Inferior parietal cortex (tissue), 1 donor: Measurements from ENCODE around the gene GBA3.

ENCODE experiments used
- DNase-seq: peaks from one replicate; pipeline ENCODE4 v3.0.0-alpha.2; 2016; ENCODE audit errors: extremely low spot score

The GBA3 gene

GRCh38 chr4:22695029-22695428, 2.3 kb downstream of the GBA3 start:
- DNase-seq = no peak

GRCh38 chr4:22695917-22696316, 3.2 kb downstream of the GBA3 start:
- no peak for DNase-seq

- no peak for DNase-seq
Measured at GRCh38 chr4:22703912-22704311, 11.2 kb downstream of the GBA3 start.

GRCh38 chr4:22707390-22707789, 14.7 kb downstream of the GBA3 start:
- no peak for DNase-seq

- no peak for DNase-seq
Measured at GRCh38 chr4:22708961-22709360, 16.2 kb downstream of the GBA3 start.

DNA sequence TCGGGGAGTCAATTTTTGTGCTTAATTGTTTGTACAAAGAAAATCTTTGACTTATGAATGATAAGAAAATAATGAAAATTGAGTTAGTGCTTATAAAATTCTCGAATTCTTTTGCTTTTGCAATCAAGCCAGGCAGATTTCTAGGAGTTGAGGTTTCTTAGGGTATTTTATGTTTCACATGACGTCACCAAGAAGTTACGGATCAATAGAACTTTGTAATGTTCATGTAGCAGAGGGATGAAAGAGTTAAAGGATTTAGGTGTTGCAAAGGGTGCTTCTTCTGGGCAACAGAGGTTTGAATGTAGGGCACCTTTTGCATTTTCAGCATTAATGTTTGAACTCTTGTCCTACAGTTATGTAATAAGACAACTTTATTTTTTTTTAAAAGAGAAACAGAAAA, 19.4 kb downstream of the GBA3 start:
- no peak for DNase-seq

- DNase-seq = no peak
Measured at GRCh38 chr4:22712529-22712928, 19.8 kb downstream of the GBA3 start.

DNA sequence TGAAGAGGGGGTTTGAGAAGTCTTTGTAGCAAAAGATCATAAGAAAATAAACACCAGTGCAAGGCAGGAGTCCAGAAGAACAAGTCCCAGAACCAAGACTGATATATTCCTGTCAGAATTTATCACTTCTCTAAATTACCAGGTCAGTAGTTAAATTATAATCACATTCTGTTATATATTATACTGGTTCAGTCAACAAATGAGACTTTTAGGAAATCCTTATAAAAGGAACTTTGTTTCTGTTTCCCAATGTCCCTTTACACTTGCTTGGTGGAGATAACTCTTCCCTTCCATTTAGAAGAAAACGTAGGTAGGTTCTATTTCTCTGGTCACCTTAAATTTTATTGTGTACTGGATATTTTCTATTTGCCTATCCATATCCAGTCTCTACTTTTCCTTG, 21.1 kb downstream of the GBA3 start:
- DNase-seq = no peak

- DNase-seq = no peak
Measured at GRCh38 chr4:22719218-22719617, 26.5 kb downstream of the GBA3 start.

DNA sequence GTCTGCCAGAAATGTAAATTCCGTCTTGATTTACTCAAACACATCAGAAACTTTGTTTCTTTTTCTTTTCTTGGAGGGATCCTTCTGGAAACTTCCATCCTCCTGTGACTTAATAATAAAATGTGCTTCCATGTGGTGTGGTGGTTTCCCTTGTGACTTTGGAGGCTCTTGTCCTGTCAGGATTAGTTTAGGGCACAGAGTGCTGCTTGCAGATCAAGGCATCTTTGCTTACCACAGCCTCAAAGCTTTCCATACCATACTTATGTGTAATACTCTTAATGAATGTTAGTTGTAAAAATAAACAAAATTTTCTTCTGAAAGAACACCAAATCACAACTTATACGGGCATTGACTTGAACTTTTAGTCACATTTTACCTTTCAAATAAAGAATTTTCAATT, 27.4 kb downstream of the GBA3 start:
- no peak for DNase-seq

GRCh38 chr4:22721204-22721603, 28.5 kb downstream of the GBA3 start:
- DNase-seq = no peak

DNA sequence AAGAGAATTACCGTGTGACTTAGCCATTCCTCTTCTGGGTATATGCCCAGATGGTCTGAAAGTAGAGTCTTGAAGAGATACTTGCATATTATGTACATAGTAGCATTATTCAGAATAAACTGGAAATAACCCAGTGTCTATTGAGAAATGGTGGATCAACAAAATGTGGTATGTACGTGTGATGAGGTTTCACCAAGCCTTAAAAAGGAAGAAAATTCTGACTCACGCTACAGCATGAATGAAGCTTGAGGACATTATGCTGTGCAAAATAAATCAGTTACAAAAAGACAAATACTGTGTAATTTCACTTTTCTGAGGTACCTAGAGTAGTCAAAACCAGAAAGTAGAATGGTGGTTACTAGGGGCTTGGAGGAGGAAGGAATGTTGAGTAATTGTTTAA, 37.3 kb downstream of the GBA3 start:
- DNase-seq = no peak

GRCh38 chr4:22733816-22734215, 41.1 kb downstream of the GBA3 start:
- no peak for DNase-seq

DNA sequence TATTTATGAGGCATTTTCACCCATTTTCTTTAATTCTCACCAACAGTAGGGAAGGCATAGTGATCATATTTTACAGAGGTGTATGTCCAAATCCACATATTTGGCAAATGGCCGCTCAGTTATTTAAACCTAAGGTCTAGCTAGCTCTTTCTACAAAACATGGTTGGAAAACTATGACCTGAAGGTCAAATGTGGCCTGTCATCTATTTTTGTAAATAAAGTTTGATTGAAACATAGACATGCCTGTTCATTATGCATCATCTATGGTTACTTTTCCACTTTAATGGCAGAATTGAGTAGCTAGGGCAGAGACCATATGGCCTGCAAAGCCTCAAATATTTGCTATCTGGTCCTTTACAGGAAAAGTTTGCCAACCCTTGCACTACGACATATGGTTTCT, 44.2 kb downstream of the GBA3 start:
- DNase-seq = no peak

DNA sequence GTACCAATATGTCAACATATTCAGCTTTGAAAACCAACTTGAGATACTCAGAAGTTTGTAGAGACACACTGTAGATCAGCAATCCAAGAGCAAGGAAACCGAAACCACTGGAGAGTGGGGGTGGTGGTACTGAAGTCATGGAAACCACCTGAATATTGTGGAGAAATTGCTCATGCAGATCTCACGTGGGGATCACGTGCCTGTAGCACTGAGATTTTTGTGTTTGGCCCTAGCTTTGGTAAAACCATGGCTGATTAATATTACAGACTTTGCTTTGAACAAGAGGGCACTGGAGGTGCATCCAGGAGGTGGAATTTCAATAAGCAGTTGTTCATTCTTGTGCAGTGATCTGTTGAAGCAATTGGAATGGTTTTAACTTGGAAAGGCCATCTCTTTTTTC, 47.2 kb downstream of the GBA3 start:
- no peak for DNase-seq

GRCh38 chr4:22741744-22742143, 49.0 kb downstream of the GBA3 start:
- DNase-seq = no peak

GRCh38 chr4:22743290-22743689, 50.6 kb downstream of the GBA3 start:
- no peak for DNase-seq

GRCh38 chr4:22744478-22745062, 51.8 kb downstream of the GBA3 start:
- peak; percentile 3 for DNase-seq

- DNase-seq = no peak
Measured at GRCh38 chr4:22745234-22745633, 52.5 kb downstream of the GBA3 start.

DNA sequence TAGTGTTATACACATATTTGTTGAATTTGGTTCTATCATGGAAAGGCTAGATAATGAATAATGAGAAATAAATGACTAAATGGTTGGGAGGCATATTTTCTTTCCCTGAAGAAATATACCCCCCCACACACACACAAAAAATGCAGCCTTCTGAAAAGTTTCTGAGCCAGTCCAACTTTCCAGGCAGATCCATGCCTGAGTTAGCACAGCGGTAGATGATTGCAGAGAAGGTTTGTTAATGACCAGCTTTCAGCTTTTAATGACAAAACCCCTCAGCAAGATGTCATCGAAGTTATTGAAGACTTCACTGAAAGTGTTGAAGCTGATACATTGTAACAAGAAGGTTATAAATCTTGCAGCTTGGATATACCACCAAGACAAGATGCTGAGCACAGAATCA, 61.4 kb downstream of the GBA3 start:
- no peak for DNase-seq

DNA sequence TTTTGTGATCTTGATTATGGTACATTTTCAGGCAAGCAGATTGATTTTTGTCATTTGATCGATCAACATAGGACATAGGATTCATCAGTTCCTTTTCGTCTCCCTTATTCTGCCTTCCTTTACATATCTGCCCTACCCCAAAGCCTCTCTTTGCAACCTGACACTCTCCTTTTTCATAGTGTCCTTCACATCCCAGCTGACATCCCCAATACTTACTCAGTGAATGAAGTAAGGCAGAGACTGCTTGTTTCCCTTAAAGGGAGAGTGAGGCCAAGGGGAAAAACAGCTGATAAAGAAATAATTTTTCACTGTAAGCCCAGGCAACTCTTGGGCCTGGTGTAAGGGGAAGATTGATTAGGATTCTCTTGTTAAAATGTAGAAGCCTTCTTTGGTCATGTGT, 69.8 kb downstream of the GBA3 start:
- no peak for DNase-seq

DNA sequence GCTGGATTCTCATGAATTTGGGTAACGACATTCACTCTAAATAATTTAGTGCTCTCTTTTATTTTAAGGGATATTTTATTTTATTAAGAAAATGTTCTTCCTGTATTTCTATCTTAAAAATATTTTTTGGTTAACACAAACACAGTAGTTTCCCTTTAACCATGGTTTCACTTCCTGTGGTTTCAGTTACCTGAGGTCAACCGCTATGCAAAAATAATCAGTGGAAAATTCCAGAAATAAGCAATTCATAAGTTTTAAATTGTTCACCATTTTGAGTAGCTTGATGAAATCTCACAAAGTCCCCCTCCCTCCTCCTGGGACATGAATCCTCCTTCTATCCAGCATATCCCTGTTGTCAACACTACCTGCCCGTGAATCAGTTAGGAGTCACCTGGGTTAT, 71.4 kb downstream of the GBA3 start:
- no peak for DNase-seq

GRCh38 chr4:22766068-22766467, 73.3 kb downstream of the GBA3 start:
- no peak for DNase-seq

- no peak for DNase-seq
Measured at GRCh38 chr4:22778547-22779163, 85.9 kb downstream of the GBA3 start.
